Measurements from ENCODE around the gene DZIP1. TPM values are rescaled to one million over a fixed set of nuclear protein-coding genes. Genes with fewer than 3 reads are reported as not detected.
"Not testable (repeated sequence)": the region's sequence is repeated elsewhere in the genome, so short reads cannot be mapped to it uniquely, and the experiment has no call there.

Gene DZIP1
- total RNA-seq, 1 donor, result 38.9 TPM

DNA sequence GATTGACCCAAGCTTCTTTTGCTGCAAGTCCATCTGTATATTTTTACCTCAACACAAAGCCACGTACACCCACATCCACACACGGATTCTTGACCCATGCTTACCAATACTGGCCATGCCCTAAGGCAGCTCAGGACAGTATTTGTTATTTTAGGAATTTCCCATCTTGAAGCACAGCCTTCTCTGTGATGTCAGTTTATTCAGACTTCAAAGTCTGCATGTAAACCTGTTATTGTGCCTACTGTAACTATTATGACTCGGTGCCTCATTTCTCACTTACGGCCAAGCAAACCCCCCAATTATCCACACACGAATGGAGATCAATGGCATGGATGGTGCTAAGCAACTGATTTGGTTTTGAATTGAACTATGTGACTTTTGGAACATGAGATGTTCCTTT lies 74.5 kb downstream of the DZIP1 start:
- DNase-seq (ENCODE audit: low read depth), result no peak
- H3K4me3 ChIP-seq (ENCODE audit: low read depth, low read length), result no peak overlapping the region
- TF ChIP-seq, protein P1, sequence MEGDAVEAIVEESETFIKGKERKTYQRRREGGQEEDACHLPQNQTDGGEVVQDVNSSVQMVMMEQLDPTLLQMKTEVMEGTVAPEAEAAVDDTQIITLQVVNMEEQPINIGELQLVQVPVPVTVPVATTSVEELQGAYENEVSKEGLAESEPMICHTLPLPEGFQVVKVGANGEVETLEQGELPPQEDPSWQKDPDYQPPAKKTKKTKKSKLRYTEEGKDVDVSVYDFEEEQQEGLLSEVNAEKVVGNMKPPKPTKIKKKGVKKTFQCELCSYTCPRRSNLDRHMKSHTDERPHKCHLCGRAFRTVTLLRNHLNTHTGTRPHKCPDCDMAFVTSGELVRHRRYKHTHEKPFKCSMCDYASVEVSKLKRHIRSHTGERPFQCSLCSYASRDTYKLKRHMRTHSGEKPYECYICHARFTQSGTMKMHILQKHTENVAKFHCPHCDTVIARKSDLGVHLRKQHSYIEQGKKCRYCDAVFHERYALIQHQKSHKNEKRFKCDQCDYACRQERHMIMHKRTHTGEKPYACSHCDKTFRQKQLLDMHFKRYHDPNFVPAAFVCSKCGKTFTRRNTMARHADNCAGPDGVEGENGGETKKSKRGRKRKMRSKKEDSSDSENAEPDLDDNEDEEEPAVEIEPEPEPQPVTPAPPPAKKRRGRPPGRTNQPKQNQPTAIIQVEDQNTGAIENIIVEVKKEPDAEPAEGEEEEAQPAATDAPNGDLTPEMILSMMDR (IDR thresholded peaks at IDR 0.05; ENCODE audit: insufficient read depth, low read depth, low read length), result no peak

GRCh38 chr13:95568131-95568530 lies 76.4 kb downstream of the DZIP1 start:
- H3K4me3 ChIP-seq (ENCODE audit: low read depth, low read length), result no peak overlapping the region
- TF ChIP-seq, protein P1 (IDR thresholded peaks at IDR 0.05; ENCODE audit: insufficient read depth, low read depth, low read length), result no peak
- DNase-seq (ENCODE audit: low read depth), result no peak

GRCh38 chr13:95565758-95566157 lies 78.7 kb downstream of the DZIP1 start:
- DNase-seq (ENCODE audit: low read depth); H3K4me3 ChIP-seq (ENCODE audit: low read depth, low read length): not testable (repeated sequence)

DNA sequence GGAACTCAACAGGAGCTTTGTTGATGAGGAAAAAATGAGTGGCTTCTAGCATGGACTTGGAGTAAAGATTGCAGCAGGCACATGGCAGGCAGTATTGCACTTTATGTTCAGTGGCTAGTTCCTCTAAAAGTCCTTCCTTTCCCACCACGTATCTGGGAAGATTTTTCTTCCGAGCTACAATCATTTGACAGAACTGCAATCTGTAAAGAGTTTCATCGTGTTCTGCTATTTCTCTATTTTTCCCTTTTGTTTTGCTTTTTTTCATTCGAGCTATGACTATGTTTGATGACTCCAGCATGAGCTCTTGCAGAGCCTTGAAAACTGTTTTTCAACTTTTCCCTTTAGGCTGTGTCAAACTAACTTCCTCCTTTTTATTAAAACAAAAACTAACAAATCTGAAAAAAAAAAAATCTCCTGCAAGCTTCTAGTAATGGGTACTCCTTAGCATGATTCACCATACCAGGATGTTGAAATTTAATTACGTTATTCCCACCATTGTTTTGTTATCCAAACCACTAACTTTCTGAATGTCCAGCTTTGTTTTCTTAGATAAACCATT lies 79.7 kb downstream of the DZIP1 start:
- no peak overlapping the region for H3K4me3 ChIP-seq (ENCODE audit: low read depth, low read length)
- TF ChIP-seq, protein P1 (IDR thresholded peaks at IDR 0.05; ENCODE audit: insufficient read depth, low read depth, low read length), result no peak
- DNase-seq (ENCODE audit: low read depth), result peak; percentile 71

DNA sequence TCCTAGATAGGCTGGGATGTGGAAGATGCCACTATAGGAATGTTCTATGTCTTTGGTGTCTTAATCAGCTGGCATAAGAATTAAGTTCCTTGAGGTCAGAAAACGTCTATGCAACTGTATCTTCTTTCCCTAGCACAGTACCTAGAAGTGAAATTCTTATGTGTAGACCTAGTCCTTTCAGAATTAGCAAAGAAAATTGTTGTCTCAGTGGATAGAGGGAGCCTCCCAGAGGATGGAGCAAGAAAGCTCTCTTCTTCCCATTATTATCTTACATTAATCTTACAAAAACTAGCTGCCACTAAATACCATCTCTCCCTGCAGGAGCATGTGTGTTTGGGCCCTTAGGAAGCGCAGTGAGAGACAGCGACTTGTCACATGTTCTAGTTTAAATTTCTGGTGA lies 80.4 kb downstream of the DZIP1 start:
- TF ChIP-seq, protein P1 (IDR thresholded peaks at IDR 0.05; ENCODE audit: insufficient read depth, low read depth, low read length), result peak; percentile 19
- peak; percentile 16 for DNase-seq (ENCODE audit: low read depth)
- no peak overlapping the region for H3K4me3 ChIP-seq (ENCODE audit: low read depth, low read length)

DNA sequence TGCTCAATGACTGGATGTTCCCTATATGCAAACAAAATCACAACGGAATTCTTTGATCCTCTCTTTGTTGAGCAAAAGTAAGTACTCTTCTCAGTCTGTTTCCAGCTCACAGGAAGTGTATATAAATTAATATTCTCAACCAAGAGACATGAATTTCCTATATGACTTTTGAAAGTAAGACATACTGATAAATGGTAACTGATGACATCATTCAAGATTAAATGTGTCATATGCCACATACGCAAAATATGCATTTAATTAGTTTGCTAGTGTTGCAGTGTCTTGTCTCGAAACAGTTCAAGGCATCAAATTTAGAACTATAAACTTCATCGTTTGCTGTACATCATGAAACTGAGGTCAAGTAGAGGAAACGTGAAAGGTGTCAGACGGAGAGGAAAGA lies 84.1 kb downstream of the DZIP1 start:
- H3K4me3 ChIP-seq (ENCODE audit: low read depth, low read length), result no peak overlapping the region
- DNase-seq (ENCODE audit: low read depth), result no peak
- TF ChIP-seq, protein P1 (IDR thresholded peaks at IDR 0.05; ENCODE audit: insufficient read depth, low read depth, low read length), result no peak

DNA sequence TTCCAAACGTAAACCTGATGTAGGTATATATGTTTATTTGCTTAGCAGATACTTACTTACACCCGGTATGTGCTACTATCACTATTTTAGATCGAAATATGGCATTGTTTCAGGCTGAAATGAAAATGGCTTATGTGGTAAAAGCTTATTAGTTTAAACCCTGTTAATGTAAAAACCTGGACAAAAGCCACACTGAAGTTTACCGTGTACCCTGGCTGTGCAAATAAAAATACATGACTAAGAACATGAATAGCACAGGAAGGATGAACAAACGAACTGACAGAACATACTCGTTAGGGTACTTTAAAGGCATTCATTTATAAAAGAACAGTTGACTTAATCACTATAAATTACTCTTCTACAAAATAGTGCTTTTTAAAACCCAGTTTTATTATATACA lies 85.4 kb downstream of the DZIP1 start:
- H3K4me3 ChIP-seq (ENCODE audit: low read depth, low read length), result no peak overlapping the region
- TF ChIP-seq, protein P1 (IDR thresholded peaks at IDR 0.05; ENCODE audit: insufficient read depth, low read depth, low read length), result no peak
- no peak for DNase-seq (ENCODE audit: low read depth)
